Lung (tissue), 12 donors: ENCODE data around the gene EMILIN3. TPM values are rescaled to one million over a fixed set of nuclear protein-coding genes. Genes with fewer than 3 reads are reported as not detected.

Experiments
- ATAC-seq: fragments of 200-7000 bp; cut with Tn5 transposase; one replicate; pipeline ENCODE4 v1.9.1; 2020; ENCODE audit warnings: moderate number of reproducible peaks; ENCODE audit not compliant: insufficient read depth, low FRiP score
- DNase-seq, 3 donors: peaks; one replicate each; pipeline ENCODE4 v3.0.0-alpha.2; 2013 to 2017
- H3K27ac ChIP-seq, 2 donors: one replicate each; pipeline ENCODE4 v1.5.1; 2013; ENCODE audit warnings: mild to moderate bottlenecking in 2 of 2, moderate library complexity in 2 of 2, control low read depth in 1 of 2, inconsistent platforms in 1 of 2, low read depth in 1 of 2, low read length in 1 of 2
- H3K27me3 ChIP-seq, 3 donors: one replicate each; pipeline ENCODE4 v1.5.1; 2013; ENCODE audit warnings: low read length in 2 of 3; ENCODE audit not compliant: control insufficient read depth in 3 of 3, insufficient read depth in 3 of 3
- H3K36me3 ChIP-seq, 4 donors: one replicate each; pipeline ENCODE4 v1.5.1; 2013; ENCODE audit warnings: low read length in 4 of 4, mild to moderate bottlenecking in 1 of 4, moderate library complexity in 1 of 4; ENCODE audit not compliant: control insufficient read depth in 4 of 4, insufficient read depth in 4 of 4
- H3K4me1 ChIP-seq, 5 donors: one replicate each; pipeline ENCODE4 v1.5.1; 2013; ENCODE audit warnings: low read length in 5 of 5, mild to moderate bottlenecking in 2 of 5, moderate library complexity in 1 of 5; ENCODE audit not compliant: control insufficient read depth in 5 of 5, insufficient read depth in 5 of 5
- H3K4me3 ChIP-seq: one replicate; pipeline ENCODE4 v1.5.1; 2013; ENCODE audit warnings: mild to moderate bottlenecking, control low read depth, moderate library complexity
- H3K9ac ChIP-seq, 2 donors: one replicate each; pipeline ENCODE4 v1.5.1; 2013; ENCODE audit warnings: low read length in 2 of 2, control low read depth in 1 of 2; ENCODE audit not compliant: insufficient read depth in 1 of 2
- H3K9me3 ChIP-seq, 4 donors: one replicate each; pipeline ENCODE4 v1.5.1; 2013; ENCODE audit warnings: low read length in 3 of 4, mild to moderate bottlenecking in 1 of 4, moderate library complexity in 1 of 4; ENCODE audit not compliant: control insufficient read depth in 4 of 4, insufficient read depth in 3 of 4
- CTCF ChIP-seq: IDR thresholded peaks from 2 replicates; pipeline ENCODE4 v1.5.1; 2012; ENCODE audit warnings: mild to moderate bottlenecking; ENCODE audit errors: control extremely low read depth, extremely low read depth
- WGBS, 2 donors: extraction: QIAGEN DNeasy Blood & Tissue Kit; methylation state at CpG; one replicate each; pipeline ENCODE4 v1.1.7; 2013; 5-methylcytosine and 5-hydroxymethylcytosine counted together
- polyA plus RNA-seq, 2 donors: library from polyadenylated mRNA; stranded (reverse); fragments of 200-250 nt; gene quantifications; one replicate each; pipeline ENCODE4 v1.2.1, GENCODE V29; 2013
- total RNA-seq, 2 donors: library from RNA; depleted of rRNA in 1 of 2; stranded (reverse); fragments of >200 nt in 1 of 2; gene quantifications; one replicate each; pipeline ENCODE4 v1.2.1, GENCODE V29; 2014 to 2021
- donor health status: control.
- donor health status: control.
- donor health status: Bipolar disorder and iron deficiency.
- donor health status: healthy.
- donor health status: DM: yes; HTN: yes; CAD: no.

The EMILIN3 gene
- total and polyA plus RNA-seq, 4 donors: 0.06 to 1.7 (median 0.29) TPM

- no peak for TF ChIP-seq CTCF
- Histone ChIP-seq H3K36me3 (no peaks in the 10 kb centered on the region), H3K27me3 (no peaks in the 10 kb centered on the region), H3K27ac (no peak overlapping the region), H3K9me3 (no peaks in the 10 kb centered on the region), H3K9ac (no peak overlapping the region), H3K4me3 (no peak overlapping the region), H3K4me1 (peaks cover 0 to 16% (median 8%) of the 10 kb centered on the region in 5 donors)
- 84 to 100% methylated on average over 3 of the region's 3 CpGs for WGBS, 2 donors
- ATAC-seq (no peak), DNase-seq (no peak)
Observed at GRCh38 chr20:41393705-41394066, 27.1 kb upstream of the EMILIN3 start.

- peak in 1 of 3 donors; percentile 45 for DNase-seq
Observed at GRCh38 chr20:41392871-41393704, 26.5 kb upstream of the EMILIN3 start.

GRCh38 chr20:41392295-41392694 lies 25.7 kb upstream of the EMILIN3 start:
- 92 to 94% methylated on average over 1 of the region's 1 CpG for WGBS, 2 donors
- no peaks in the 10 kb centered on the region for H3K27me3 ChIP-seq
- H3K36me3 ChIP-seq: no peaks in the 10 kb centered on the region
- TF ChIP-seq CTCF: no peak
- no peak for ATAC-seq
- H3K27ac ChIP-seq: no peak overlapping the region
- no peaks in the 10 kb centered on the region for H3K9me3 ChIP-seq
- no peak for DNase-seq
- H3K4me3 ChIP-seq: no peak overlapping the region
- peaks cover 0 to 8% (median 6%) of the 10 kb centered on the region in 5 donors for H3K4me1 ChIP-seq
- no peak overlapping the region for H3K9ac ChIP-seq

More at GRCh38 chr20:41392871-41393704, 26.5 kb upstream of the EMILIN3 start:
- Histone ChIP-seq H3K4me1 (peaks cover 0 to 10% (median 8%) of the 10 kb centered on the region in 5 donors), H3K27ac (no peak overlapping the region), H3K9ac (no peak overlapping the region), H3K36me3 (no peaks in the 10 kb centered on the region), H3K9me3 (no peaks in the 10 kb centered on the region), H3K27me3 (no peaks in the 10 kb centered on the region), H3K4me3 (no peak overlapping the region)
- WGBS, 2 donors: 75 to 85% methylated on average over 12 of the region's 12 CpGs
- ATAC-seq: no peak
- no peak for TF ChIP-seq CTCF
